HG02970 (cell line): ENCODE data around the gene FMN1.
"Not testable (repeated sequence)": the region's sequence is repeated elsewhere in the genome, so short reads cannot be mapped to it uniquely, and the experiment has no call there.

Experiments used
- ATAC-seq: cut with Tn5 transposase; IDR thresholded peaks from one replicate; pipeline ENCODE4 v1.9.1; 2021; ENCODE audit warnings: mild to moderate bottlenecking, moderate library complexity, moderate number of reproducible peaks; ENCODE audit not compliant: unreplicated experiment, low FRiP score

FMN1 gene

GRCh38 chr15:32869776-32870175 lies 324.7 kb downstream of the FMN1 start:
- ATAC-seq, result no peak

DNA sequence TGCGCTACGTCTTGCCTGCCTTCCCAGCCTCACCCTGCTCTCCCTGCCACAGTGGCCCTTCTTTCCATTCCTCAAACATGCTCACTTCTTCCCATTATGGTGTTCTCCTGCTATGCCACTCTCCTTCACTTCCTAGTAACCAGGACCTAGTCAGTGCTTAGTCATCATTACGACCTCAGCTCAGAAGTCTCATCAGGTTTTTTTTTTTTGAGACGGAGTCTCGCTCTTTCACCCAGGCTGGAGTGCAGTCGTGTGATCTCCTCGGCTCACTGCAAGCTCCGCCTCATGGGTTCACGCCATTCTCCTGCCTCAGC lies 327.2 kb downstream of the FMN1 start:
- no peak for ATAC-seq

DNA sequence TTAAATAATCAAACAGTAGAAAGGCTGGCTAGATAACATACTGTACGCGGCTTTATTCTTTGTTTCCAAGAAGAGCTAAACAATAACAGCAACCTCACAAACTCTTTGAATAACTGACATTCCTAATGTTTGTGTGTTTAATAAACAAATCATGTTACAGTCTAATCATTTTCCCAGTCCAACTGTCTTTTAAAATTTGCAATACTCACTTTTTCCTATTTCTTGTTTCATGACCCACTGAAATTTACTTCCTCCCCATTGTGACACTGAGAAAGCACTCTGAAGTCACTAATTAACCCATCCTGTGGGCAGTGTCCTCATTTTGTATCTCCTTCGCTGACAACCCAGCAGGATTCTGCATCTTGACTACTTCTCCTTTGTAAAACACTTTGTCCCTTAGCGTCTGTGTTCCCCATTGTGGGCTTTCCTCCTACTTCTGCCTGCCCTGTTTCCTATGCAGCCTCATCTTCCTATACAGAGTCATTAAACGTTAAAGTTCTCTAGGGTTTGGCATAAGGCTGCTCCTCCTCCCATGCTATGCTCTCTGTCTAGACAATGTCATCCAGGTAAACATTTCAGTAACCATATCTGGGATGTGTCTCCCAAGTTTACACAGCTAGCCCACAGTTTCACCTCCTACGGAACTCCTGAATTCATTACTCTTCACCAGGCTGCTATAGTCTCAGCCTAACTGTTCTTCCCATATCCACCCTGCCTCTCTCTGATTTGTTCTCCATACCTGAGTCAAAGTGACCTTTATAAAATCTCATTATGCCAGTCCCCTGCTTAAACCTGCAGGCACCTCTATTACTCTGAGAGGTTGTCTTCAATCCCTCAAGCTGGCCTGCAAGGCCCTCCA lies 327.8 kb downstream of the FMN1 start:
- no peak for ATAC-seq

DNA sequence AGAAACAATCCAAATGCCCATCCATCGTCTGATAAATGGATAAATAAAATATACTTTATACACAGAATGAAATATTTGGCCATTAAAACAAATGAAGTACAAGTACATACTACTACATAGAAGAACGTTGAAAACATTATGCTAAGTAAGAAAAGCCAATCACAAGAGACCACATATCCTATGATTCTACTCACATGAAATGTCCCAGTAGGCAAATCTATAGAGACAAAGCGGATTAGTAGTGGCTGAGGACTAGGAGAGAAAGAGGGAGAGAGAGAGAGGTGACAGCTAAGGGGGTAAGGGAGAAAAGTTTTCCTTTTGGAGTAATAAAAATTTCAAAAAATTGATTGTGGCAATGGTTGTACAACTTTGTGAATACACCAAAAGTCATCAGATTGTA lies 329.7 kb downstream of the FMN1 start:
- ATAC-seq, result no peak

DNA sequence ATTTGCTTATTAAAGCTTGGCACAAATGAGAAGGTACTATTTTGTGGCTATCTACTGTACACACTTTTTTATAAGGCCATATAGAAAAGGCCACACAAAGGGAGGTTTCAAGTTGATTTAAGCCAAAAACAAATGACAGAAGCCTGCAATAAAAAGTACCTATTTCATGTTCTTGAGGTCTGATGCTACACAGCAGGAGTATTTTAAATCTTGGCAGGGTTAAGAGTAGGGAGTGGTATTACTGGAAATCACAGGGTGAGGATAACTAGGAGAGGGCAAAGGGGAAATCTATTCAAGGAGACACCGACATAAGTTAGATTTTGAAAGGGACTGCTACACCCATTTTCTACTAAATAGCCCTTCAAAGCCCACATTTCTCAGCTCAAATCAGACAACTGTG lies 330.5 kb downstream of the FMN1 start:
- no peak for ATAC-seq

DNA sequence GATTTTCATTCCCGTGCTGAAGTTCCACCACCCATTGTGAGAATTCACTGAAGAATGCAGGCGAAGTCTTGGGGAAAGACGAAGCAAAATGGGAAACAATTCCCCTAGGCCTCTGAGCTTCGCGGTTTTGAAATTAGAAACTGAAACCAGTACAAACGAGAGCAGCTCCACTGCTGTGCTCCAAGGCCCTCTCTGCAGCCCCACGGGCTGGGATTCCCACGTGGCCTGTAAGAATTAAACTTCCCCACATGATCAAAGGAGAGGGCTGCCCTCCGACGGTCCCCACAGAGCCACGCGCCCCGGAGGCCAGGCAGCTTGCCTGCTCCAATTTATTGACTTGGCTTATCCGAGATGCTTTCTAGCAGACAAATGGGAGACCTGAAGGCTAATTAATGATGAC lies 332.8 kb downstream of the FMN1 start:
- no peak for ATAC-seq

GRCh38 chr15:32861174-32861573 lies 333.3 kb downstream of the FMN1 start:
- no peak for ATAC-seq

- ATAC-seq, result no peak
Measured at GRCh38 chr15:32859996-32860395, 334.5 kb downstream of the FMN1 start.

DNA sequence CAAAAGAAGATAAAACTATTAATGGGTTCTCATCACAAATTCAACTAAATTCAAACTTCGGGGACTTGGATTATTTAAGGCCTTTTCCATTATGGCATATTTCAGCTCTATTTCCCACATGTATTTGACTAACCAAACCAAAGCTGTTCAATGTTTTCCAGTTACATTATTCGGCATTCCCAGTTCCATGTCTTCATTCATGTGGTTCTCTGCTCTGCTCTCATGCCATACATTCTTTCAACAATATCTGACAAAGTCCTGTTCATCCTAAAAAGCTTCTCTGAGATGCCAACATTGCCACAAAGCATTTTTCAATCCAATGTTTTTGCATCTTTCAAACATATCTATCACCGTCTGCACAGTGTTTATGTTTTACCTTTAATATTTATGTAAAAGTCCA lies 335.3 kb downstream of the FMN1 start:
- no peak for ATAC-seq

- ATAC-seq, result no peak
Measured at GRCh38 chr15:32857732-32858131, 336.8 kb downstream of the FMN1 start.

DNA sequence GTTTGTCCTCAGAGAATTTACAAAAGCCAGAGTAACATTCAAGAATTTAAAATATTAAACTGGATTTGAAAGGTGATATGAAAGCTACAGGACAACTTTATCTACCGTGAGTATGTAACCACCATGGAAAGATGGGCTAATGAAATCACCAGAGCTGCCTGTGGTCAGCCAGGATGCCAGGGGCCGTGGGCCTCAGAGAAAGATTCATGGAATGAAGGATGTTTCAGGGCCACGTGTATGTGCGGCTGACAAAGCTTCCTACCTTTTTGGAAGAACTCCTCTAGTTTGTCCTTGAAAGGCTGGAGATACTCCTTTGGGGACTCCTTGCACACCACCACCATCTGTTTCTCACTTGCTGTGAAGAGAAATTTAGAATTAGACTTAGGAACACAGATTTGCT lies 337.8 kb downstream of the FMN1 start:
- ATAC-seq, result no peak

DNA sequence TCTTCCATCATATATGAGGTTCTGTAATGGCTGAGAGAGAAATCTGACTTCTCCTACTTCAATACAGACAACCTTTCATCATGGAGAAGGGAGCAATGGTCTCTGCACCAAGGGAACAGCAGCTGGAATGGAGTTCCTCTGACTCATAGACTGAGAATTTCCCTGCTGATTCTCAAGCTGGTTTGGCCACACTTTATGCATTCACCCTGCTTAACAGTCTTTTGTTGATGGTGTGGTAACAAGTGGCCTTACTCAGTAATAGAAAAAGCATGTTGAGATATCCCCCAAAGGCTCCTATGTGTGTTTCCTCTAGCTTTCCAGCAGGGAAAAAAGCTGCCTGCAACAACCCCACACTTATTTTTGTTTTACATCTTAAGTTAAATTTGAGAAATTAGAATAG lies 338.6 kb downstream of the FMN1 start:
- no peak for ATAC-seq

DNA sequence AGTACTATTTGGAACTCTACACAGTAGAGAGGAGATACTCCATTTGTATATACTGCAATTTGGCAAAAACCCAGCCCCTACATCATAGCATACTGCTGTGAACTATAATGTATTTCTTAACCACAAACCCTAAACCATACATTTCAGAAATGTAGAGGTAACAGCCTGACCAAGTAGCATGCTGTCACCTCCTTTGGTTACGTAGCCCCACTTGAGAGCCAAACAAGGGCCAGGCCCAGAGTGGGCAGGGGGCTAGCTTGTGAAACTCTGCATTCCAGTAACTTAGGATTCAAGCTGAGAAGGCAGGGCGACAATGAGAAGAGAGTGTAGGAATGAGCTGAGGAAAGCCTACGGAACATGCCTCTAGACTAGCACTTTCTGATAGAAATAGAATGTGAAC lies 340.9 kb downstream of the FMN1 start:
- ATAC-seq, result no peak

GRCh38 chr15:32852771-32853170 lies 341.7 kb downstream of the FMN1 start:
- ATAC-seq, result no peak

DNA sequence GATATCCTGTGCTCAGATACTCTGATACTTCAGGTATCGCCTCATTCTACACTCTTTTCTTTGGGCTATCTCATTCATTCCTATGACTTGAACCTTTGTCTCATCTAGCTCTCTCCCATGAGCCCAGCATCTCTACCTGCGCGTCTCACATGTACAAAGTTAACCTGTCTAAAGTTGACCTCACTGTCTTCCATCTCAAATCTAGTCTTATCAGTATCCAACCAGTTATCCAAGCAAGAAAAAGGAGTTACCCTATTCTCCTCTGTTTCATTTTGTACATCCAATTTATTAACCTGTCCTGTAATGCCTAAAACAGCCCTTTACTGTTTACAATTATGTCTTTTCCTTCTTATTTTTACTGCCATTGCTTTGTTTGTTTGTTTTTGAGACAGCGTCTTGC lies 342.5 kb downstream of the FMN1 start:
- ATAC-seq, result no peak

DNA sequence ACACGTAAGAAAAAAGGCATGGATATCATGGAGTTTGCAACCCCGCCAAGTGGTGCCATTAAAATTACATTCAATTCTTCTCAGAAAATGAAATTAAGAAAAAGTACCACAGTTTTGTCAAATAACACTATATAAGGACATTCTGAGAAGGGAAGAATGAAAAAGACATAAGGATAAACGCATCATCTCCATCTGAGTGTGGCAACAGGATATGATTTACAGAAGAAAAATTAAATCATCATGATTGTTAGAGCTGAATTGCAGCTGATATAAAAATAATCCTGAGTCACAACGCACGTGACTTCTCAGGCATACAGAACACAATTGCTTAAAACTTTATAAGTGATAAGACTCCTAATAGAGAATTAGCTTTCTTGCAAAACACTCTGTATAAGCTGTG lies 342.9 kb downstream of the FMN1 start:
- no peak for ATAC-seq

DNA sequence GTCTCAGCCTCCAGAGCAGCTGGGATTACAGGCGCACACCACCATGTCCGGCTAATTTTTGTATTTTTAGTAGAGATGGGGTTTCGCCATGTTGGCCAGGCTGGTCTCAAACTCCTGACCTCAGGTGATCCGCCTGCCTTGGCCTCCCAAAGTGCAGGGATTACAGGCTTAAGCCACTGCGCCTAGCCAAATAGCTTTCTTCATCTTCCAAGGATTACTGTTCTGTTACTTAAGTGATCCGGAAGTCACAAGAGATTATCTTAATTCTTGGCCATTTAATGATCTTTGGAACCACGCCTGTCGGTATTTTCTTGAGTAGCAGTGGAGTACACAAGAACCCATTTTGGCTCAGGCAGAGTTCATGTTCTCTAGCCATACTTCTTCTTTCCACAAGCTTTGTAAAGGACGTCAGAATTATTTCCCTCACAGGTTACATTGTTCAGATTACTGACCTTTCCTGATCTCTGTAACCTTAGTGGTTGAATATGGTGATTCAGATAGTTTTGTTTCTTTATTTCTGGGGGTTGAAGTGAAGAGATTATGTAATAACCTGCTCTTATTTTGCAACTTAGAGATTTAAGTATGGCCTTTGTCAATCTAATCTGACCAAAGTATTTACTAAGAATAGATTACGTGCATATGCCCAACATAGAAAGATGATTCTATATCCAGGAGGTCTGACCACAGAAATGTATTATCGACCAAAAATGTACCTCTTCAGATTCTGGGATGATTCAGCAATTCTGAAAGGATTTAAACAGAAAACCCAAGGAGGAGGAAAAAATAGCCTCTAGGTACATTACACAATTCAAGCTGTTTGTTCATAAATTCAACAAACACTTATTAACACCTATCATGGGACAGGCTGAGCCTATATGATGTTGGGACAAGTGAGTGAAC lies 344.5 kb downstream of the FMN1 start:
- ATAC-seq, result no peak

- not testable (repeated sequence) for ATAC-seq
Measured at GRCh38 chr15:32846671-32847070, 347.8 kb downstream of the FMN1 start.

- ATAC-seq, result no peak
Measured at GRCh38 chr15:32844118-32844711, 350.3 kb downstream of the FMN1 start.

GRCh38 chr15:32843219-32843815 lies 351.2 kb downstream of the FMN1 start:
- ATAC-seq, result no peak

DNA sequence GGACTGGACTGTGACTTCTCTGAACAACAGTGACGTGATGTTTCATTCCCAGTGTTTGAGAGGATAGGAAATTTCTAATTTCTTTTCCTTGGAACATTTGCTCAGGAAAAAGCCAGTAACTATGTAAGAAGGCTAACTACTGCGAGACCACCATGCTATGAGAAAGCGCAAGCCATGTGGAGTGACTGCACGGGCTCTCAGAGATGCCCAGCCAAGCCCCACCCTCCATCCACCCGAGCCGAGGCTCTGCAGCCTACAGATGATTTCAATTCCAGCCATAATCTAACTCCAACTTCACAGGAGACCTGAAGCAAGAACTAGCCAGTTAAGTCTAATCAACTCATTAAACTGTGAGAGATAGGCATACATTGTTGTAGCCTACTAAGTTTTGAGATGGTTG lies 352.4 kb downstream of the FMN1 start:
- ATAC-seq, result no peak
